Ishikawa (cell line): Measurements from ENCODE around the gene CACNA1A.

Experiments used
- CEBPB ChIP-seq: IDR thresholded peaks from 2 replicates; pipeline ENCODE4 v1.6.1; 2012
- CREB1 ChIP-seq: IDR thresholded peaks from 2 replicates; pipeline ENCODE4 v1.6.1; 2012; ENCODE audit warnings: low read depth
- EGR1 ChIP-seq: IDR thresholded peaks from 2 replicates; pipeline ENCODE4 v1.6.1; 2012
- EP300 ChIP-seq: IDR thresholded peaks from 2 replicates; pipeline ENCODE4 v1.6.1; 2012; ENCODE audit warnings: borderline replicate concordance
- FOXM1 ChIP-seq: IDR thresholded peaks from 2 replicates; pipeline ENCODE4 v1.6.1; 2012; ENCODE audit warnings: low read depth, borderline replicate concordance
- MAX ChIP-seq: IDR thresholded peaks from 2 replicates; pipeline ENCODE4 v1.6.1; 2012
- NFIC ChIP-seq: IDR thresholded peaks from 2 replicates; pipeline ENCODE4 v1.6.1; 2012
- RAD21 ChIP-seq: IDR thresholded peaks from 2 replicates; pipeline ENCODE4 v1.6.1; 2012; ENCODE audit warnings: low read depth
- REST ChIP-seq: IDR thresholded peaks from 2 replicates; pipeline ENCODE4 v1.6.1; 2012; ENCODE audit warnings: low read depth, mild to moderate bottlenecking
- TAF1 ChIP-seq: IDR thresholded peaks from 2 replicates; pipeline ENCODE4 v1.6.1; 2012; ENCODE audit warnings: low read depth, mild to moderate bottlenecking
- TCF12 ChIP-seq: IDR thresholded peaks from 2 replicates; pipeline ENCODE4 v1.6.1; 2012; ENCODE audit warnings: low read depth
- TEAD4 ChIP-seq: IDR thresholded peaks from 2 replicates; pipeline ENCODE4 v1.6.1; 2012
- USF1 ChIP-seq: IDR thresholded peaks from 2 replicates; pipeline ENCODE4 v1.6.1; 2012
- YY1 ChIP-seq: IDR thresholded peaks from 2 replicates; pipeline ENCODE4 v1.6.1; 2012; ENCODE audit warnings: low read depth
- ZBTB7A ChIP-seq: IDR thresholded peaks from 2 replicates; pipeline ENCODE4 v1.6.1; 2012; ENCODE audit warnings: low read depth

CACNA1A gene

GRCh38 chr19:13362668-13363067, 143.6 kb downstream of the CACNA1A start:
- no peak for TF ChIP-seq USF1
- no peak for TF ChIP-seq TCF12
- no peak for TF ChIP-seq CEBPB
- TF ChIP-seq EGR1: no peak
- no peak for TF ChIP-seq MAX

GRCh38 chr19:13356686-13357280, 149.5 kb downstream of the CACNA1A start:
- no peak for TF ChIP-seq NFIC

GRCh38 chr19:13356185-13356584, 150.1 kb downstream of the CACNA1A start:
- TF ChIP-seq FOXM1: no peak
- no peak for TF ChIP-seq REST
- TF ChIP-seq ZBTB7A: no peak
- no peak for TF ChIP-seq CEBPB
- TF ChIP-seq EP300: no peak
- no peak for TF ChIP-seq YY1
- TF ChIP-seq MAX: no peak
- TF ChIP-seq NFIC: no peak
- TF ChIP-seq RAD21: no peak
- no peak for TF ChIP-seq USF1
- no peak for TF ChIP-seq CREB1
- TF ChIP-seq TCF12: no peak
- TF ChIP-seq TAF1: no peak
- TF ChIP-seq EGR1: no peak
- no peak for TF ChIP-seq TEAD4

GRCh38 chr19:13355356-13355755, 150.9 kb downstream of the CACNA1A start:
- TF ChIP-seq REST (no peak), EP300 (no peak), EGR1 (no peak), CEBPB (no peak), NFIC (no peak), TCF12 (no peak), RAD21 (no peak), YY1 (no peak), CREB1 (no peak), TAF1 (no peak), ZBTB7A (no peak), MAX (no peak), TEAD4 (no peak), FOXM1 (no peak), USF1 (no peak)

GRCh38 chr19:13353625-13354024, 152.7 kb downstream of the CACNA1A start:
- TF ChIP-seq FOXM1 (no peak), ZBTB7A (no peak), YY1 (no peak), TAF1 (no peak), TCF12 (no peak), TEAD4 (no peak)

- TF ChIP-seq CEBPB: no peak
- TF ChIP-seq TAF1: no peak
- no peak for TF ChIP-seq USF1
- TF ChIP-seq TCF12: no peak
- no peak for TF ChIP-seq EP300
- TF ChIP-seq CREB1: no peak
- TF ChIP-seq RAD21: no peak
- TF ChIP-seq REST: no peak
- no peak for TF ChIP-seq FOXM1
- TF ChIP-seq NFIC: no peak
- TF ChIP-seq TEAD4: no peak
- no peak for TF ChIP-seq YY1
- no peak for TF ChIP-seq ZBTB7A
These were observed 155.5 kb downstream of the CACNA1A start for GRCh38 chr19:13350759-13351158.
